Activated T-helper 17 cell treated with anti-CD3 and anti-CD28 coated beads, Interleukin-2, amount 50 U/mL, for 72 hours (primary cell): ENCODE results near the gene BCL11B. TPM values are rescaled to one million over a fixed set of nuclear protein-coding genes. Genes with fewer than 3 reads are reported as not detected.

Experiments
- ATAC-seq: fragments of 150-1000 bp; cut with Tn5 transposase; replicated peaks from 2 replicates; pipeline ENCODE4 v1.10.0; 2021; ENCODE audit warnings: mild to moderate bottlenecking, moderate library complexity
- H3K27ac Mint-ChIP-seq: one replicate; pipeline ENCODE4 v1.8.0; 2022; ENCODE audit warnings: mixed read lengths
- H3K27me3 Mint-ChIP-seq: one replicate; pipeline ENCODE4 v1.8.0; 2022; ENCODE audit warnings: mixed read lengths
- H3K36me3 Mint-ChIP-seq: one replicate; pipeline ENCODE4 v1.8.0; 2022; ENCODE audit warnings: low read depth, mild to moderate bottlenecking, mixed read lengths
- H3K4me1 Mint-ChIP-seq: one replicate; pipeline ENCODE4 v1.8.0; 2022; ENCODE audit warnings: mixed read lengths
- H3K4me3 Mint-ChIP-seq: one replicate; pipeline ENCODE4 v1.8.0; 2022; ENCODE audit warnings: mild to moderate bottlenecking, mixed read lengths
- H3K9me3 Mint-ChIP-seq: one replicate; pipeline ENCODE4 v1.8.0; 2022; ENCODE audit warnings: mixed read lengths
- total RNA-seq, 2 donors: library from RNA; stranded (reverse); gene quantifications; one replicate each; pipeline ENCODE4 v1.2.3, GENCODE V29; 2022

Gene BCL11B
- total RNA-seq = 10 to 100 TPM; 51.4 to 52.9 TPM

DNA sequence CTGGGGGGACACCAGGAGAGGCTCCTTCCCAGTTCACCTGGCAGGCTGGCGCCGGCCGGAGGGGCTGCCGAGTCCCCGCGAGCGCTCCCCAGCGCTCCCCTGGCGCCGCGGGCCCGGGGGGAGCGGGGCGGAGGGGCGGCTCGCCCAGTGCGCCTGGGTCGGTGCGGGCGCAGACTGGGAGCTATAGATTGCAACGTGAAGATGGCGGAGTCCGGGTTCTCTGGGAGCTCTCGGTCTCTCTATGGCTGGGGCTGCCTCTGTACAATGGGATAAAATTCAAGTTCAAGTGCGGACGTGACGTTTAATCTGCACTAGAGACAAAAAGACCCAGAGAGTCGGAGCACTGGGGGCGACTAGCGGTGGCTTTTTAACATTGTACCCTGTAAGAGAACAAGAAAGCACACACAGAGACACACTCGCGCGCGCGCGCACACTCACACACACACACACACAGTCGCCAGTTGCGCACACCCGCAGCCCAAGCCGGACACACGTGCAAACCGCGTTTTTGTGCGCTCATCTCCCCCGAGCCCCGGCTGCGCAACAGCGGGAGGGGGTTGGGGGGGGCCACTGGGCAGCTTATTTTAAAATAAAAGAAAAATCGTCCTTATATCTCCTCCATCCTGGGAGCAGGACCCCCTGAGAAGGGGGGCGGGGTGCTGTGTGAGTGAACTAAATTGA lies at the start of gene BCL11B:
BCL11B (minus strand) TSS at position 247 of the 681 bp plus-strand sequence. CDS start 979 bp downstream, outside the sequence.
- Mint-ChIP-seq H3K27me3 (no peaks in the 10 kb centered on the region), H3K36me3 (peaks cover 47% of the 10 kb centered on the region), H3K4me3 (peak within 1 kb of the TSS; percentile 95), H3K4me1 (peaks cover 13% of the 10 kb centered on the region), H3K9me3 (no peaks in the 10 kb centered on the region), H3K27ac (peak within 1 kb of the TSS; percentile 98)
- ATAC-seq = peak; percentile 77

DNA sequence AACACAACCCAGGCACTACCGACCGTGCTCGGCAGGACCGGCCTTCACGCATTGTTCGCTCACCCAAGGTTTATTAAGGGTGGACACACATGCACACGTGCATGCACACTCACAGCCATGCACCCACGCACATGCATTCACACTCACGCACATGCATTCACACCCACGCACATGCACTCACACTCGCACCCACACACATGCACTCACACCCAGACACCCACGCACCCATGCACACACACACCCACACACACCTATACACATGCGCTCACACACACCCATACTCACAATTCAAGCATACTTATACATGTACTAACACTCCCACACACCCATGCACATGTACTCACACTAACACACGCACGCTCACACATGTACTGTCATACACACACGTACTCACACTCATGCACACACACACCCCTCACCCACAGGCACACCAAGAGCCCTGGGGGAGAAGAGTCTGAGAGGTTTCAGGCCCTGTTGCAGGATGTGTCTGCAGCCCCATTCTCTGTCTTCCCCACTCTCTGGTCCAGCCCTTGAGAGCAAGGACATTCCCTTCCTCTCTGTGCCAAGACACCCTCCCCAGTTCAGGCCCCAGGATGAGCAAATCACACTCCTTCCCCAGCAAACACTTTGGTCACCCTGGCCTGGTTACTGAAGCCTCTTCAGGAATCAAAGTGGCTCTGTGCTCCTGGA lies 49.4 kb upstream of the BCL11B start:
- H3K9me3 Mint-ChIP-seq = no peaks in the 10 kb centered on the region
- peaks cover 7% of the 10 kb centered on the region for H3K4me1 Mint-ChIP-seq
- no peaks in the 10 kb centered on the region for H3K36me3 Mint-ChIP-seq
- ATAC-seq = no peak
- H3K27ac Mint-ChIP-seq = no peak overlapping the region
- peaks cover 4% of the 10 kb centered on the region for H3K27me3 Mint-ChIP-seq
- H3K4me3 Mint-ChIP-seq = no peak overlapping the region

DNA sequence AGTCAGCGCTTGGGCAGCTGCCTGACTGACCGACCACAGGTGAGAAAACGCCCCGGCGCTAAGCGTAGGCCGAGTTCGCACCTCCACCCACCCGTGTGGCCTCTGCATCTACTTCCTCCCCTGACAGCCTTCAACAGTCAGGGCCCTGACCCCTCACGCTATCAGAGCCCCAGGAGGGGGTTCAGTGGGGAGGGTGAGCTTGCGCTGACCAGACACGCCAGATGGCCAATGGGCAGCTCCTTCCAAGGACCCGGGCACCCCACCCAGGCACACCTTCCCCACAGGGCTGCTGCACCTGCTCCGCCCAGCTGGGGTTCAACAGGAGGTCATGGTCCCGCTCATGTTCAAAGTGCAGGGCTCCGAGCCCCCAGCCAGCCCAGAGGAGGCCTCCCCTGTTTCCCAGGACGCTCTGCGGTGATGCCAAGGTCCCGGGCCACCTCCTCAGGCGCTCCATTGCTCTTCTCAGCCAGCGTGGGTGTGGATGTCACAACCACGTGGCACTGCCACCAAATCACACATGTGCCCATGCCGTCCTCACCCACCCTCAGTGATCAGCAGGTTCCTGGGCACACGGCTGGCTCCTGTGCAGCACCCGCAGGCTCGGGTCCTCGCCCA lies 48.7 kb upstream of the BCL11B start:
- no peaks in the 10 kb centered on the region for H3K27me3 Mint-ChIP-seq
- no peak overlapping the region for H3K4me3 Mint-ChIP-seq

DNA sequence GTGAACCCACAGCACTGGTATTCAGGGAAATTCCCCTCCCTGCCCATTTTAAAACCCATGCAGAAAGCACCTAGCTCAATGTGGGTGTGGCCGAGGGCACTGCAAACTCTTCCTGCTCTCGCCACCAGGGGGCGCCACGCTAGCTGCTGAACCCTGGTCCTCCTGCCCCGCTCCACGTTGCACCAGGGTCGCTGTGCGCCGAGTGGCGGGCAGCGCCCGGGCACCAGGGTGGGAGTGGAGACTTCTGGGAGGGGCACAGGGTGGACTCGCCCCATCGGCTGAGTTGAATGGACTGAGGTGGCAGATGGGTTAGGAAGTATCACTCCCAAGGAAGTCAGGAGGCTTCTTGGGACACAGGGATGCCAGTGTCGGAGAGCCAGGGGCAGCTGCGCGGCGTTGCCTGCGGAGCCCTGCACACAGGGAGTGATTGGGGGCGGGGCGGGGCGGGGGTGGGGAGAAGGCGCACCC lies 48.1 kb upstream of the BCL11B start:
- Mint-ChIP-seq H3K4me3 (peak overlapping the region; percentile 32), H3K27ac (no peak overlapping the region), H3K36me3 (no peaks in the 10 kb centered on the region), H3K4me1 (peaks cover 7% of the 10 kb centered on the region), H3K27me3 (peaks cover under 1% of the 10 kb centered on the region), H3K9me3 (no peaks in the 10 kb centered on the region)
- peak; percentile 90 for ATAC-seq

More for the DNA sequence above, 48.7 kb upstream of the BCL11B start:
- H3K4me1 Mint-ChIP-seq = peaks cover 7% of the 10 kb centered on the region
- H3K9me3 Mint-ChIP-seq = no peaks in the 10 kb centered on the region
- ATAC-seq = no peak
- H3K27ac Mint-ChIP-seq = no peak overlapping the region
- H3K36me3 Mint-ChIP-seq = no peaks in the 10 kb centered on the region

DNA sequence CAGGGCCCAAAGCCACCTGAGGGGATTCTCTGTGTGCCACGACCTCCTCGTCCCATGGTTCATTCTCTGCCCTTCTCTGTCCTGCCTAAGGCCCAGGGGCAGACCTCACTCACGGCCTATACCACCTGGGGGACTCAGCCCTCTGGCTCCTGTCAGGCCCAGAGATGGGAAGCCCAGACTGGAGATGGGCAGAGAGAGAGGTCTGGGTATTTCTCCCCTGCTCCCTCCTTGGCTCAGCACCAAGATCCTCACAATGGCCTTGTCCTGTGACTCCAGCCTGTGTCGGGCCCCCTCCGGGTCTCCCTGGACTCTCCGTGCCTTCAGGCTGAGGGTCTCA lies 46.9 kb upstream of the BCL11B start:
- Mint-ChIP-seq H3K4me1 (peaks cover 7% of the 10 kb centered on the region), H3K27me3 (peaks cover 9% of the 10 kb centered on the region), H3K4me3 (no peak overlapping the region), H3K9me3 (no peaks in the 10 kb centered on the region), H3K27ac (no peak overlapping the region), H3K36me3 (no peaks in the 10 kb centered on the region)
- no peak for ATAC-seq

DNA sequence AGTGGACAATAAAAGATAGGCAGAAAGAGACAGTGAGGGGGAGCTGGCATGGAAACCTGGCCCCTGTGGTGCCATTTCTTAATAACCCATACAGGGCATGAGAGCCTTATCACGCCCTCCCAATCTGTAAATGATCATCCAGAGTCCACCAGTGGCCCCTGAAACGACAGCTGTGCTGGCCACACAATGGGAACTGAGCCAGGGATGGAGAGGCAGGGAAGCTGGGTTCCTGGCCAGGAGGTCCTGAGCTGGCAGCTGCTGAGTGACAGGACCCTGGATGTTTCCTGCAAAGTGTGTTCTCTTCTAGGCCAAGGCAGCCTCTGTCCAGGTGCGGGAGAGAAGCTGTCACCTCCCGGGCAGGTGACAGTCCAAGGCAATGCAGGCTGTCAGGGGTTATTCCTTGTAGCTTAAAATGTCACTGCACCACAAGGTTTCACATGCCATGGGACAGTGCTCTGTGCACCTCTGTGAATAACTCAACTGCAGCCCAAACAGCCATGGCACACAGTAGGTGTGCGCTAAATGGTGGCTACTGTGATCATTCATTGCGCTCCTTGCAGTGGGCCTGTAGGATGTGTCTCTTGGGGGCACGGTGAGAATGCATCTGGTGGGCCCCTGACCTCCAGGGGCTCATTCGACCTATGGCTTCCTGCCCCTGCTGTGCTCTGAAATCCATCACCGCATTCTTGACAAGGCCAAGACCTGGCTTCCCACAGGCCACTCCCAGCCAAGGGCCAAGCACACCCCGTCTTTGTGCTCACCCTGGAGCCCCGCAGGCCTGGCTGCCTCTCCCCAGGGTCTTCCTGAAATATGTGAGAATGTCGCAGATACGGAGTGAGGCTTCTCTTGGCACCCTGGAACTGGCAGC lies 46.3 kb upstream of the BCL11B start:
- Mint-ChIP-seq H3K27me3 (peaks cover 9% of the 10 kb centered on the region), H3K36me3 (no peaks in the 10 kb centered on the region), H3K27ac (no peak overlapping the region), H3K4me3 (no peak overlapping the region), H3K4me1 (peaks cover 7% of the 10 kb centered on the region), H3K9me3 (no peaks in the 10 kb centered on the region)
- ATAC-seq = no peak

DNA sequence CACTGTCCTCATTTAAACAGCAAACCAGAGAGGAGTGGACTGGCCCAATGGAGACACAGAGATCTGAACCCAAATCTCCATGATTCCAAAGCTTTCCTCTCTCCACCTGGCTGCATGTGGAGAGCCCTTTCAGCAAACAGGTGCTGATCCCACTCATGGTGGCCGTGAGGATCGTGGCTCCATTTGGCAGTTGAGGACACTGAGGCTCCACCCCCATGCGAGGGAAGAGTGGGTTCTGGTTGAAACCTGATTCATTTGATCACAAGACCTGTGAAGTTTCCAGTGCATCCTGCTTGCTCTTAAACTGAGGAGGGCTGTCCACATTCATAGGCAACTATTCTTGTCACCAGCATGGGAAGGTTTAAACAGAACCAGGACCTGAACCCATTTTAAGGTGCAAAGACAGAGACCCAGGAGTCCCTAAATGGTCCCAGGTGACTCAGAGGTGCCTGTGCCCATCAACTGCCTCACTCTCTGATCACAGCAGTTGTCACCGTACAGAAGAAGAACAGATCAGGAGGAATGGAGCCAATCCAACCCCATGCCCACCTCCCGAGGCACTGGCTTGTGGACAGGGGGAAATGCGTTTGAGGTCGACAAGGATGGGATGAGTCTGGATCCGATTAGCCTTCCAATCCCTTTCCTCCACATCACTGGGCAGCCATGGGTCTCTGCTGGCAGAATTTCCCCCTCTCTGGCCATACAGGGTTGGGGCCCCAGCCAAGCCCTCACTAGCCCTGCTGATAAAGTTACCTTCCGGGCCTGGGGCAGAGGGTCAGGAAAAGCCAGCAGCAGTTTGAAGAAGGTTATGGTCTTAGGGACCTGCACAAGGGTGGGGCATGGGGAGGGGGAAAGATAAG lies 45.5 kb upstream of the BCL11B start:
- Mint-ChIP-seq H3K27me3 (peaks cover 9% of the 10 kb centered on the region), H3K27ac (no peak overlapping the region), H3K4me1 (peaks cover 7% of the 10 kb centered on the region), H3K36me3 (no peaks in the 10 kb centered on the region), H3K4me3 (no peak overlapping the region), H3K9me3 (no peaks in the 10 kb centered on the region)
- no peak for ATAC-seq

DNA sequence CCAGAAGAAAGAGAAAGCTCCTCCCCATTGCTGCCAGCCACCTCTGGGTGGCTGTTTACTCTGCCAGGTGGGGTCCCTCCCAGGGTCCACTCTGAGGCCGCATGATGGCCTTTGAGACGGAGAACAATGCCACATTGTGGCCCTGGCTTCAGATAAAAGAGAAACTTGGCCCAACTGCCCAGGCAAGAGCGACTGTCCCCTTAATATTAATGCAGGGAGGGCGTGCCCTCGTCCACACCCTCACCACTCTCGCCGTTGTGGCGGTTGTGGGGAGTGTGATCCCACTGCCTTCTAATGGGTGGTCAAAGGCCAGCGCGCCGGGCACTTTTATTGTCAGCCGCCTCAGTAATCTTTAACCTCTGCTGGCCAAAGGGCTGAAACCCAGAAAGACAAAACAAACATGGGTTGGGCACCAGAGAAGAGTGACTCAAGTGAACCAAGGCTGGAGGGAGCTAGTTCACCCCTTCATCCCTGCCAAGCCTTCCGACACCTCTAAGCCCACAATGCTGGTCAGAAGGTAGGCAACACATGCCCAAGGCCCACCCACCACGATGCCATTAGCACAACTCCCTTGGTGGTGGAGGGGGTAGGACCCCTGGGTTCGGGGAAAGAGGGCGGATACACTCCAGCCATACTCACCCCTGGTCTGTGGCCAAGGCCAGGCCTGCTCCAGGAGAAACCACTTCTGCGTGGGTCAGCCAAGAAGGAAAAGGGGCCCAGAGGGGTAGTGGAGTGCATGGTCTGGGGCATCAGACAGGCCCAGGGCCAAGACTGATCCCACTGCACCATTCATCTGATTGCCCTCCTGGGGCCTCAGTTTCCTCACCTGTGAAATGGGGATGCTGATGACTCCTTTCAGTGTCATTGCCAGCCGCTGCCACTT lies 44.5 kb upstream of the BCL11B start:
- Mint-ChIP-seq H3K9me3 (no peaks in the 10 kb centered on the region), H3K27ac (no peak overlapping the region), H3K4me3 (no peak overlapping the region), H3K27me3 (peaks cover 9% of the 10 kb centered on the region), H3K4me1 (peaks cover 5% of the 10 kb centered on the region), H3K36me3 (no peaks in the 10 kb centered on the region)
- ATAC-seq = no peak

DNA sequence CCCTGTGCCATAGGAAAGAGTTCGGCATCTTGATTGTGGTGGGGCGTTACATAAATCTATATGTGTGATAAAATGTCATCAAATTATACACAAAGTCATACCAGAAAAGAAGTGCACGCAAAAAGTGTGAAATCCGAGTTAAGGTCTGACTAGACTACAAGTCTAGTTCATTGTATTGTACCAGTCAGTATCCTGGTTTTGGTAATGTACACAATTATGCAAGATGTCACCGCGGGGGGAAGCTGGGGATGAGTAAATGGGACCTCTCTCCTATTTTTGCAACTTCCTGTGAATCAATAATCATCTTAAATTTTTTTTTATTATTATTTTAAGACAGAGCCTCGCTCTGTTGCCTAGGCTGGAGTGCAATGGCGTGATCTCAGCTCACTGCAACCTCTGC lies 43.2 kb upstream of the BCL11B start:
- Mint-ChIP-seq H3K4me3 (no peak overlapping the region), H3K27ac (no peak overlapping the region), H3K36me3 (no peaks in the 10 kb centered on the region), H3K4me1 (no peaks in the 10 kb centered on the region), H3K9me3 (peaks cover 5% of the 10 kb centered on the region), H3K27me3 (peaks cover 9% of the 10 kb centered on the region)
- no peak for ATAC-seq

DNA sequence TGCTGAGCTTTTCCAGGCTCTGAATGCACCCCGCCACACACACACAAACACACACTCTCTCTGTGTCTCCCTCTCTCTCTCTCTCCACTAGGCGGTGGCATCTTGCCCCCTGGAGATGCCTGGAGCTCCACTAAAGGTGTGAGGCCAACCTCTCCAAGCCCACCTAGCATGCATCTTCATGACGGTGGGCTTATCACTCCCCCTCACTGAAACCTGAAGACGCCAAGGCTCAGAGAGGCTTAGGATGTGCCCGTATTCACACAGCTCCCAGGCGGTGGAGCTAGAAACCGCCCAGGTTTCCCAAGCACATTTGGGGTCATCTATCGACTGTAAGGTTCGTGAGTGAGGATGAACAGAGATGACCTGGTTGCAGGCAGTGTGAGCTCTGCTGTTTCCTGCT lies 42.6 kb upstream of the BCL11B start:
- H3K36me3 Mint-ChIP-seq = no peaks in the 10 kb centered on the region
- no peak overlapping the region for H3K4me3 Mint-ChIP-seq
- H3K27me3 Mint-ChIP-seq = peaks cover 9% of the 10 kb centered on the region
- H3K27ac Mint-ChIP-seq = no peak overlapping the region
- no peaks in the 10 kb centered on the region for H3K4me1 Mint-ChIP-seq
- ATAC-seq = no peak
- H3K9me3 Mint-ChIP-seq = peaks cover 5% of the 10 kb centered on the region

DNA sequence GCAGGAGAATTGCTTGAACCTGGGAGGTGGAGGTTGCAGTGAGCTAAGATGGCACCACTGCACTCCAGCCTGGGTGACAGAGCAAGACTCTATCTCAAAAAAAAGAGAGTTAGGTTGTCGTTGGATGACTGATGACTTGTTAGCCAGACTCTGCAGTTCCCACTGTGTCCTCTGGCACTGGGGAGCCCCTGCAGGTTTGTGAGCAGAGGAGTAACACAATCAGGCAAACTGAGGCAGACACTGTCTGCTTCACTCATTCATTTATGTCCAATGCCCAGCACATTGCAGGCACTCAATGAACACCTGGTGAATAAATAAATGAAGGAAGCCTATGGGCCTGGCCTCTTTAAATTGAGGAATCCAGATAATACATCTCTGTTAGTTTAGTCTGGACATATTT lies 41.2 kb upstream of the BCL11B start:
- Mint-ChIP-seq H3K4me3 (no peak overlapping the region), H3K9me3 (peaks cover 5% of the 10 kb centered on the region), H3K27ac (no peak overlapping the region), H3K27me3 (peaks cover 9% of the 10 kb centered on the region), H3K36me3 (no peaks in the 10 kb centered on the region), H3K4me1 (no peaks in the 10 kb centered on the region)
- no peak for ATAC-seq

DNA sequence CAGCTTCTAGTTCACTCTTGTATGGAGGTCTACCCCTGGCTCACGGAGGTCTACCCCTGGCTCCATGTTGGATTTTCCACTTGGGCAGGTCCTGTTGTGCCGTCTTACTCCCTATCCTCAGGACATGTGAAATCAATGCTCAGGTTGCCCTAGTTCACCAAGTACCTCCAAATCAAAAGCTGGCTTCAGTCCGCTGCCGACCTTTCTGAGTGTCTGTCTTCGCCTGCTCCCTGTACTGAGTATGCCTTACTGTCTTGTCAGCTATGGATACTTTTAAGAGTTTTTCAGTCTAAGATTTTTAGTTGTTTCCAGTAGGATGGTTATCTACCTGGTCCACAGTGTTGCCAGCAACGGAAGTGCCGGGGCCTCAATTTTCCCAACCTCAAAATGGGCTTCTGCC lies 40.1 kb upstream of the BCL11B start:
- no peak overlapping the region for H3K4me3 Mint-ChIP-seq
- H3K9me3 Mint-ChIP-seq = peaks cover 5% of the 10 kb centered on the region
- H3K36me3 Mint-ChIP-seq = no peaks in the 10 kb centered on the region
- H3K27me3 Mint-ChIP-seq = peaks cover 9% of the 10 kb centered on the region
- no peak overlapping the region for H3K27ac Mint-ChIP-seq
- H3K4me1 Mint-ChIP-seq = no peaks in the 10 kb centered on the region
- ATAC-seq = no peak

DNA sequence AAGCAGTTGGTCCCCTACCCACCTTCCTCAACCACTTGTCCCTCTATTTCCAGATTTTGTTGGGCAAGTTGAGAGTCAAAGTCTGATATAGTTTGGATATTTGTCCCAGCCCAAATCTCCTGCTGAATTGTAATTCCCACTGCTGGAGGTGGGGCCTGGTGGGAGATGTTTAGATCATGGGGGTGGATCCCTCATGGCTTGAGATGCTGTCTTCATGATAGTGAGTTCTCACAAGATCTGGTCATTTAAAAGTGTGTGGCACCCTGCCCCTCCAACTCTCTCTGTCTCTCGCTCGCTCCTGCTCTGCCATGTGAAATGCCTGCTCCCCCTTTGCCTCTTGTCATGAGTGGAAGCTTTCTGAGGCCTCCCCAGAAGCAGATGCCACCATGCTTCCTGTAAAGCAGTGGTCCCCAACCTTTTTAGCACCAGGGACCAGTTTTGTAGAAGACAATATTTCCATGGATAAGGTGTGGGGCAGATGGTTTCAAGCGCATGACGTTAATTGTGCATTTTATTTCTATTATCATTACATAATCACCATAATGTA lies 37.3 kb upstream of the BCL11B start:
- no peak overlapping the region for H3K27ac Mint-ChIP-seq
- no peak overlapping the region for H3K4me3 Mint-ChIP-seq
- H3K4me1 Mint-ChIP-seq = peaks cover 3% of the 10 kb centered on the region
- no peaks in the 10 kb centered on the region for H3K36me3 Mint-ChIP-seq
- H3K9me3 Mint-ChIP-seq = peaks cover 5% of the 10 kb centered on the region
- ATAC-seq = no peak
- peaks cover under 1% of the 10 kb centered on the region for H3K27me3 Mint-ChIP-seq
